ENCODE results near the gene RAD51B. TPM values are rescaled to one million over a fixed set of nuclear protein-coding genes. Genes with fewer than 3 reads are reported as not detected.

The RAD51B gene
- total and polyA plus RNA-seq, 9 of the 15 experiments (the other 6 are each of a cell fraction or from before 2014, with no cell fraction given), result 8.5 to 17.3 (median 11.3) TPM

DNA sequence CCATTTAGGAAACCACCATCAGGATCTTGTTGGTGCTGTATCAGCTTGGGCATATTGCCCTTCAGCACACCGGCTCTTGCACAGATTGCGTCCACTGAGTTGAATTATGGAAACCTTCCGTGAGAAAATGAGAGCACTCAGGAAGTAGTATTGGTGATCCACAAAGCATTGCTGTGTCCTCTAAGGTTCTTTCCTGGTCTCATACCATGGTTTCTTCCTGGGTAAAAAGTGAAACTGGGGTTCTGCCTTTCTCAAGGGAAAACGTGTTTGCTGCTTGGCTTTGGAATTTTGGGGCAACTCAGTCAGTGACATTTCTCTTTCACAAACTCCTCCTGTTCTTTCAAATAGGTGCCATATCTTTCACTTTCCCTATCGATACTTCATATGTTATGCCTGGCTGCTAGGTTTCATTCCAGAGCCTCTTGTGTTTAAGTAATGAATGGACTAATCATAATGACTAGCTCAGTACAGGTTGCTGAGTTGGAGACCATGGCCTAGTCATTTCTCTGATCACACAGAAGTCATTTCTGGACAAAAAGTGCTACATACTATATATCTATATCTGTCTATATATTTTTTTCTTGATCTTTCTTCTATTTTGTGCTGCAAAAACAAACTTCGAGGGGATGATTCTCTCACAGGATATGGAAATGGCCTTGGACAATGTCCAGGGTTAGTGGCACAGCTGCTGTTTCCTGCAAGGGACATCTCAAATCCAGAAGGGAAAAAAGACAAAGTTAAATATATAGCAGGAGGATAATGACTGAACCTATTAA is 549.9 kb downstream of the RAD51B start:
- no peak for TF ChIP-seq ELK3 (CRISPR knock-in tag; IDR thresholded peaks at IDR 0.05)
- no peak for TF ChIP-seq CREB1 (IDR thresholded peaks at IDR 0.05)
- no peak for TF ChIP-seq CREB1 (CRISPR knock-in tag; IDR thresholded peaks at IDR 0.05)
- TF ChIP-seq, protein P1, sequence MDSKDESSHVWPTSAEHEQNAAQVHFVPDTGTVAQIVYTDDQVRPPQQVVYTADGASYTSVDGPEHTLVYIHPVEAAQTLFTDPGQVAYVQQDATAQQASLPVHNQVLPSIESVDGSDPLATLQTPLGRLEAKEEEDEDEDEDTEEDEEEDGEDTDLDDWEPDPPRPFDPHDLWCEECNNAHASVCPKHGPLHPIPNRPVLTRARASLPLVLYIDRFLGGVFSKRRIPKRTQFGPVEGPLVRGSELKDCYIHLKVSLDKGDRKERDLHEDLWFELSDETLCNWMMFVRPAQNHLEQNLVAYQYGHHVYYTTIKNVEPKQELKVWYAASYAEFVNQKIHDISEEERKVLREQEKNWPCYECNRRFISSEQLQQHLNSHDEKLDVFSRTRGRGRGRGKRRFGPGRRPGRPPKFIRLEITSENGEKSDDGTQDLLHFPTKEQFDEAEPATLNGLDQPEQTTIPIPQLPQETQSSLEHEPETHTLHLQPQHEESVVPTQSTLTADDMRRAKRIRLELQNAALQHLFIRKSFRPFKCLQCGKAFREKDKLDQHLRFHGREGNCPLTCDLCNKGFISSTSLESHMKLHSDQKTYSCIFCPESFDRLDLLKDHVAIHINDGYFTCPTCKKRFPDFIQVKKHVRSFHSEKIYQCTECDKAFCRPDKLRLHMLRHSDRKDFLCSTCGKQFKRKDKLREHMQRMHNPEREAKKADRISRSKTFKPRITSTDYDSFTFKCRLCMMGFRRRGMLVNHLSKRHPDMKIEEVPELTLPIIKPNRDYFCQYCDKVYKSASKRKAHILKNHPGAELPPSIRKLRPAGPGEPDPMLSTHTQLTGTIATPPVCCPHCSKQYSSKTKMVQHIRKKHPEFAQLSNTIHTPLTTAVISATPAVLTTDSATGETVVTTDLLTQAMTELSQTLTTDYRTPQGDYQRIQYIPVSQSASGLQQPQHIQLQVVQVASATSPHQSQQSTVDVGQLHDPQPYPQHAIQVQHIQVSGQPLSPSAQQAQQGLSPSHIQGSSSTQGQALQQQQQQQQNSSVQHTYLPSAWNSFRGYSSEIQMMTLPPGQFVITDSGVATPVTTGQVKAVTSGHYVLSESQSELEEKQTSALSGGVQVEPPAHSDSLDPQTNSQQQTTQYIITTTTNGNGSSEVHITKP (IDR thresholded peaks at IDR 0.05; ENCODE audit: partially characterized antibody), result no peak
- TF ChIP-seq, protein P2, sequence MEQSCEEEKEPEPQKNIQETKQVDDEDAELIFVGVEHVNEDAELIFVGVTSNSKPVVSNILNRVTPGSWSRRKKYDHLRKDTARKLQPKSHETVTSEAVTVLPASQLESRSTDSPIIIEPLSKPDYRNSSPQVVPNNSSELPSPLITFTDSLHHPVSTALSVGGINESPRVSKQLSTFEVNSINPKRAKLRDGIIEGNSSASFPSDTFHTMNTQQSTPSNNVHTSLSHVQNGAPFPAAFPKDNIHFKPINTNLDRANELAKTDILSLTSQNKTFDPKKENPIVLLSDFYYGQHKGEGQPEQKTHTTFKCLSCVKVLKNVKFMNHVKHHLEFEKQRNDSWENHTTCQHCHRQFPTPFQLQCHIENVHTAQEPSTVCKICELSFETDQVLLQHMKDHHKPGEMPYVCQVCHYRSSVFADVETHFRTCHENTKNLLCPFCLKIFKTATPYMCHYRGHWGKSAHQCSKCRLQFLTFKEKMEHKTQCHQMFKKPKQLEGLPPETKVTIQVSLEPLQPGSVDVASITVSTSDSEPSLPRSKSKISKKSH (CRISPR knock-in tag; IDR thresholded peaks at IDR 0.05), result no peak
- TF ChIP-seq, protein P3, sequence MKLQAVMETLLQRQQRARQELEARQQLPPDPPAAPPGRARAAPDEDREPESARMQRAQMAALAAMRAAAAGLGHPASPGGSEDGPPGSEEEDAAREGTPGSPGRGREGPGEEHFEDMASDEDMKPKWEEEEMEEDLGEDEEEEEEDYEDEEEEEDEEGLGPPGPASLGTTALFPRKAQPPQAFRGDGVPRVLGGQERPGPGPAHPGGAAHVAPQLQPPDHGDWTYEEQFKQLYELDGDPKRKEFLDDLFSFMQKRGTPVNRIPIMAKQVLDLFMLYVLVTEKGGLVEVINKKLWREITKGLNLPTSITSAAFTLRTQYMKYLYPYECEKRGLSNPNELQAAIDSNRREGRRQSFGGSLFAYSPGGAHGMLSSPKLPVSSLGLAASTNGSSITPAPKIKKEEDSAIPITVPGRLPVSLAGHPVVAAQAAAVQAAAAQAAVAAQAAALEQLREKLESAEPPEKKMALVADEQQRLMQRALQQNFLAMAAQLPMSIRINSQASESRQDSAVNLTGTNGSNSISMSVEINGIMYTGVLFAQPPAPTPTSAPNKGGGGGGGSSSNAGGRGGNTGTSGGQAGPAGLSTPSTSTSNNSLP (IDR thresholded peaks at IDR 0.05; ENCODE audit: borderline replicate concordance, low read depth, low read length), result no peak
- POLR2A ChIA-PET, result interaction anchor here (1.0 kb wide), 1 partner anchor 12 kb away, joined by 5 read pairs; no protein-coding TSS in a partner anchor
- FAIRE-seq (no peak), ATAC-seq (no peak), DNase-seq (ENCODE audit: extremely low read depth in 1 of 4, low spot score in 3 of 4) (no peak)
- Histone ChIP-seq H3K36me3 (ENCODE audit: control insufficient read depth, insufficient read depth, low read length) (no peaks in the 10 kb centered on the region), H3K9me3 (replicated peaks; ENCODE audit: control insufficient read depth, insufficient read depth, low read depth, low read length) (no peaks in the 10 kb centered on the region), H3K4me3 (no peak overlapping the region), H3K4me1 (replicated peaks in 1 of 2; ENCODE audit: control insufficient read depth in 2 of 2, insufficient read depth in 2 of 2, low read length in 2 of 2) (peaks cover 0 to 4% of the 10 kb centered on the region in 2 experiments; a peak in 1 of 5 replicates), H3K4me2 (ENCODE audit: insufficient read depth, low read length) (no peak overlapping the region), H3K9ac (ENCODE audit: insufficient read depth in 1 of 2, low read depth in 2 of 2, low read length in 2 of 2) (no peak overlapping the region), H3K79me2 (ENCODE audit: control insufficient read depth, insufficient read depth, low read length) (no peaks in the 10 kb centered on the region), H3K27me3 (ENCODE audit: control insufficient read depth in 2 of 2, insufficient read depth in 2 of 2, low read length in 2 of 2) (no peaks in the 10 kb centered on the region), H3K9me1 (ENCODE audit: control insufficient read depth, insufficient read depth, low read length) (no peaks in the 10 kb centered on the region), H4K20me1 (replicated peaks; ENCODE audit: control insufficient read depth, insufficient read depth, low read length) (no peaks in the 10 kb centered on the region), H3K27ac (ENCODE audit: extremely low read depth, low read depth, low read length) (no peak overlapping the region), H2AFZ (ENCODE audit: low read depth, low read length) (no peak overlapping the region)
- CTCF ChIA-PET (ENCODE audit: low intra/inter-chr PET ratio), result no interaction called here
- in situ Hi-C loops (cut with MboI) (no loop called here), intact Hi-C loops (cut with micrococcal nuclease) (no loop called here)
- 60% methylated on average over 6 of the region's 6 CpGs for whole genome bisulfite sequencing (ENCODE audit: insufficient coverage, low coverage, missing lambda C conversion rate)
- BruUV-seq (replicated peaks), result no TSS peak

Measured in K562 (cell line).